Stomach (tissue), 4 donors: Measurements from ENCODE around the gene HLCS.

Experiments used
- EP300 ChIP-seq: sonication (generic); formaldehyde crosslinking; IDR thresholded peaks from one replicate; pipeline ENCODE4 v1.6.1; 2017; ENCODE audit warnings: antibody characterized with exemption
- TF ChIP-seq, protein P1 (sequence below), 7 experiments: fragments of 450-650 bp in 4 of 7; fragments of 200-600 bp in 3 of 7; sonication (generic) in 3 of 7; IDR thresholded peaks; one replicate each; pipeline ENCODE4 v1.5.1; 2016 to 2019; ENCODE audit warnings: antibody characterized with exemption in 7 of 7, control low read depth in 2 of 7, mild to moderate bottlenecking in 1 of 7

DNA sequence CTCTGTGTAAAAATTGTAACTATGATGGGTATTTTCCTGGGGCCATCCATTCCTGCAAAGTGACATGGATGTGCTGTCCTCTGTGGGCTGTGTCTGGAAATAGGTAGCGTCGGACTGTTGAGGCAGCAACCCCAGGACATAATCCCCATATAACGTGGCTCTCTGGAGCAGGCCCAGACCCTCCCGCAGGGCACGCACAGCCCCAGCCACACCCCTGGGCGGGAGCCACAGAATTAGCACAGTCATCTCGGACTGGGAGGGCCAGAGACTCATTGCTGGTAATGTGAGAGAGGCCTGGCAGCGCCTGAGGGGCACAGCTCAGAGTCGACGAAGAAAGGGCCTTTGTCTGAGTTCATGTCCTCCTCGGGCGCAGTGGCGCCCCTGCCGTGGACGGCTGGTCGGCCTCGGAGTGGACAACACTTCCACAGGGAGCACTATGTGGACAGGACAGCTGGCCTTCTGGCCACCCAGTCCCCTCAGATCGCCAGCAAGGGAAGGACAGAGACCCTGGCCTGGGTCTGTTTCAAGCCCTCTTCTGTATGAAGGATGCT lies 247.4 kb downstream of the HLCS start:
- TF ChIP-seq EP300, result no peak
- TF ChIP-seq, protein P1, sequence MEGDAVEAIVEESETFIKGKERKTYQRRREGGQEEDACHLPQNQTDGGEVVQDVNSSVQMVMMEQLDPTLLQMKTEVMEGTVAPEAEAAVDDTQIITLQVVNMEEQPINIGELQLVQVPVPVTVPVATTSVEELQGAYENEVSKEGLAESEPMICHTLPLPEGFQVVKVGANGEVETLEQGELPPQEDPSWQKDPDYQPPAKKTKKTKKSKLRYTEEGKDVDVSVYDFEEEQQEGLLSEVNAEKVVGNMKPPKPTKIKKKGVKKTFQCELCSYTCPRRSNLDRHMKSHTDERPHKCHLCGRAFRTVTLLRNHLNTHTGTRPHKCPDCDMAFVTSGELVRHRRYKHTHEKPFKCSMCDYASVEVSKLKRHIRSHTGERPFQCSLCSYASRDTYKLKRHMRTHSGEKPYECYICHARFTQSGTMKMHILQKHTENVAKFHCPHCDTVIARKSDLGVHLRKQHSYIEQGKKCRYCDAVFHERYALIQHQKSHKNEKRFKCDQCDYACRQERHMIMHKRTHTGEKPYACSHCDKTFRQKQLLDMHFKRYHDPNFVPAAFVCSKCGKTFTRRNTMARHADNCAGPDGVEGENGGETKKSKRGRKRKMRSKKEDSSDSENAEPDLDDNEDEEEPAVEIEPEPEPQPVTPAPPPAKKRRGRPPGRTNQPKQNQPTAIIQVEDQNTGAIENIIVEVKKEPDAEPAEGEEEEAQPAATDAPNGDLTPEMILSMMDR (IDR thresholded peaks at IDR 0.05), result no peak
